Common myeloid progenitor, CD34-positive (primary cell): Measurements from ENCODE around the gene RHEB.

Source experiments
- CTCF ChIA-PET: fragments of 350-600 bp; sonication (Branson Sonifier 250); formaldehyde crosslinking; loops from one replicate; lab custom pipeline; 2021; ENCODE audit warnings: antibody characterized with exemption; lab: Charles Lee
- POLR2A ChIA-PET: fragments of 350-600 bp; sonication (Branson Sonifier 250); formaldehyde crosslinking; loops from one replicate; lab custom pipeline; 2021; ENCODE audit warnings: antibody characterized with exemption; lab: Charles Lee
- DNase-seq, 3 donors: peaks; one replicate each; pipeline versions ENCODE4 v3.0.0 to v3.0.0-alpha.2; 2013
- H3K27ac ChIP-seq, 2 experiments: 1 replicate in 1 of 2; 2 replicates in 1 of 2; pipeline ENCODE4 v1.7.0; 2013; ENCODE audit warnings: inconsistent platforms in 2 of 2, low read length in 2 of 2, mild to moderate bottlenecking in 2 of 2, low read depth in 1 of 2, moderate library complexity in 1 of 2; ENCODE audit not compliant: severe bottlenecking in 2 of 2, insufficient read depth in 1 of 2, poor library complexity in 1 of 2
- H3K27me3 ChIP-seq, 5 experiments: replicated peaks in 2 of 5; 1 replicate in 3 of 5; 2 replicates in 2 of 5; pipeline versions ENCODE4 v1.6.1 to v1.7.0; 2013; ENCODE audit warnings: low read length in 4 of 5, mild to moderate bottlenecking in 2 of 5, moderate library complexity in 2 of 5, inconsistent platforms in 1 of 5; ENCODE audit not compliant: insufficient read depth in 5 of 5, control insufficient read depth in 4 of 5
- H3K36me3 ChIP-seq, 4 experiments: 1 replicate in 2 of 4; 2 replicates in 2 of 4; pipeline versions ENCODE4 v1.6.1 to v1.7.0; 2013; ENCODE audit warnings: low read length in 3 of 4, control low read depth in 1 of 4, mild to moderate bottlenecking in 1 of 4; ENCODE audit not compliant: control insufficient read depth in 4 of 4, insufficient read depth in 4 of 4
- H3K4me1 ChIP-seq, 4 experiments: 1 replicate in 3 of 4; 2 replicates in 1 of 4; pipeline versions ENCODE4 v1.6.1 to v1.7.1; 2013; ENCODE audit warnings: low read length in 3 of 4, mild to moderate bottlenecking in 3 of 4, control low read depth in 1 of 4, inconsistent platforms in 1 of 4, moderate library complexity in 1 of 4; ENCODE audit not compliant: control insufficient read depth in 4 of 4, insufficient read depth in 4 of 4; ENCODE audit errors: control extremely low read depth in 1 of 4
- H3K4me3 ChIP-seq, 7 experiments: 1 replicate in 4 of 7; 2 replicates in 3 of 7; pipeline versions ENCODE4 v1.5.1 to v1.7.0; 2013; ENCODE audit warnings: mild to moderate bottlenecking in 7 of 7, low read length in 6 of 7, moderate library complexity in 6 of 7, inconsistent platforms in 2 of 7, low read depth in 2 of 7, control low read depth in 1 of 7; ENCODE audit not compliant: insufficient read depth in 4 of 7, control insufficient read depth in 1 of 7; ENCODE audit errors: extremely low read depth in 1 of 7
- H3K9me3 ChIP-seq, 5 experiments: 1 replicate in 4 of 5; 2 replicates in 1 of 5; pipeline versions ENCODE4 v1.6.1 to v1.7.1; 2013; ENCODE audit warnings: low read length in 4 of 5, mild to moderate bottlenecking in 2 of 5, inconsistent platforms in 1 of 5, low read depth in 1 of 5, moderate library complexity in 1 of 5; ENCODE audit not compliant: control insufficient read depth in 4 of 5, insufficient read depth in 2 of 5; ENCODE audit errors: control extremely low read depth in 1 of 5
- WGBS: methylation state at CpG from one replicate; pipeline ENCODE4 v1.1.5; 2013; ENCODE audit not compliant: insufficient coverage; 5-methylcytosine and 5-hydroxymethylcytosine counted together

The RHEB gene

DNA sequence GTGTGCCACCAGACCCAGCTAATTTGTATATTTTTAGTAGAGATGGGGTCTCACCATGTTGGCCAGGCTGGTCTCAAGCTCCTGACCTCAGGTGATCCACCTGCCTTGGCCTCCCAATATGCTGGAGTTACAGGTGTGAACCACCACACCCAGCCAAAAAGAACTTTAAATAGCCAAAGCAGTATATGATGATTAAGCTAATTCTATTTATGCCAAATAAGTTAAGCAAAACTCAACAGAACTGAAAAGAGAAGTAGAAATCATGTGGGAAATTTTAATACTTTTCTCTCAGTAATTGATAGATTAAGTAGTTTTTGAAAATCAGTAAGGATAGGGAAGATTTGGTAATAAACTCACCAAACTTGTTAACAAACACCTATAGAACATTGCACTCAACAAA, 24.5 kb upstream of the RHEB start:
- no peak for DNase-seq
- Histone ChIP-seq H3K36me3 (no peaks in the 10 kb centered on the region), H3K4me3 (no peak overlapping the region), H3K27me3 (peaks cover 0 to 4% (median 2%) of the 10 kb centered on the region in 5 experiments), H3K27ac (no peak overlapping the region), H3K9me3 (no peaks in the 10 kb centered on the region), H3K4me1 (no peaks in the 10 kb centered on the region)
- ChIA-PET POLR2A (no interaction called here), CTCF (interaction anchor here (1.0 kb wide), 1 partner anchor 14 kb away, joined by 4 read pairs; no protein-coding TSS in a partner anchor)

DNA sequence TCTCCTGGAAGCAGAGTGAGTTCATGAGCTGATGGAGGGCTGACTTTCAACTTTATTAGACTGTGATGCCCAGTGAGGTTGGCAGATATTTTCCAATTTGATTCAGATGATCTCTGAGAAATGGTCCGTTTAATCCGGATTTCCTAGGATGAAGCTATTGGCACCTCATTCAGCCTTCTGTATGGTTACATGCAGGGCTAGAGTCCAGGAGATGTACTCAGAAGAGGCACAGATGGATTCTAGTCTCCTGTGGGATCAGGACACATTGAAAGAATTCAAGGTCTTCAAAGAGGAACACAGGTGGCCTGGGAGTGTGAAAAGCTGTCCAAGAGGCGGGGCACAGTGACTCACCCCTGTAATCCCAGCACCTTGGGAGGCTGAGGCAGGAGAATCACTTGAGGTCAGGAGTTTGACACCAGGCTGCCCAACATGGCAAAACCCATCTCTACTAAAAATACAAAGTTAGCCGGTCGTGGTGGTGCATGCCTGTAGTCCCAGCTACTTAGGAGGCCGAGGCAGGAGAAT, 23.0 kb upstream of the RHEB start:
- Histone ChIP-seq H3K27ac (no peak overlapping the region), H3K4me3 (no peak overlapping the region), H3K27me3 (peaks cover 0 to 4% (median 2%) of the 10 kb centered on the region in 5 experiments), H3K36me3 (no peaks in the 10 kb centered on the region), H3K9me3 (no peaks in the 10 kb centered on the region), H3K4me1 (no peaks in the 10 kb centered on the region)
- ChIA-PET POLR2A (no interaction called here), CTCF (interaction anchor here (1.1 to 1.3 kb wide), 4 partner anchors 8 to 18 kb away, joined by 3 to 5 read pairs (median 3); no protein-coding TSS in a partner anchor)
- 98% methylated on average over 5 of the region's 6 CpGs for WGBS
- no peak for DNase-seq

DNA sequence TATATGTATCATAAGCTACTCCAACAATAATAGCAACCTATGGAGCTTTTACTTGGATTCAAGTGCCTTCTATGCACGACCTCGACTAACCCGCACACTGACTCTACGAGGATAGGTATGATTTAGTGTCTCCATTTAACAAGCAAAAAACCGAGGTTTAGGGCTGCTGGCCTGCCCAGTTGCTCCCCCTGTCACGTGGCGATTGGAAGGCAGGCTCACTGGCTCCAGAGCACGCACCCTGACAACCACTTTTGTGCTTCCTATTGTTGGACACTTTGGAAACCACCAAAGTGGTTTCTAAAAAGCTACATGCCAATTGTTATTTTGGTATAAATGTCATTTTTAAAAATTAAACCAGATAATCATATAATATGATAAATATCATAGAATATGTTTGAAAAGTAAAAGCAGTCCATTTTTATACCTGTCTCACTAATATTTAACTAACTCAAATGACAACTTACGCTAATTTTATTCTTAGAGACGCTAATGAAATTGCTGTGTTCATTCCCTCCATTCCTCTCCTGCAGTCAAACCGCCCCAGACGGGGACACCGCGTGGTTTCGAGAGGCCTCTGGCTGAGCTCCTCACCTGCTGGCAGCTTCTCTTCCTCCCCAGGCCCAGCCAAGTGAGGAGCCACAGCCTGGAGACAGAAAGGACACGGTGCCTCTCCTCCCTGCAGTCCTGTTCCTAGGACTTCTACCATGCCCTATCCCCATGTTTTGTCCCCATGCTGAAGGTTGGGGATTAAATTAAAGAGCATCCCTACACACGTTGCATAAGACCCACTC, 22.2 kb upstream of the RHEB start:
- WGBS = 93% methylated on average over 16 of the region's 17 CpGs
- no peak overlapping the region for H3K27ac ChIP-seq
- H3K27me3 ChIP-seq = peaks cover 0 to 4% (median 2%) of the 10 kb centered on the region in 5 experiments
- H3K36me3 ChIP-seq = no peaks in the 10 kb centered on the region
- DNase-seq = no peak
- no peak overlapping the region for H3K4me3 ChIP-seq
- no peaks in the 10 kb centered on the region for H3K4me1 ChIP-seq
- CTCF ChIA-PET = interaction anchor here (1.2 to 1.3 kb wide), 3 partner anchors 8 to 19 kb away, joined by 3 to 5 read pairs (median 3); no protein-coding TSS in a partner anchor
- no peaks in the 10 kb centered on the region for H3K9me3 ChIP-seq
- POLR2A ChIA-PET = no interaction called here

DNA sequence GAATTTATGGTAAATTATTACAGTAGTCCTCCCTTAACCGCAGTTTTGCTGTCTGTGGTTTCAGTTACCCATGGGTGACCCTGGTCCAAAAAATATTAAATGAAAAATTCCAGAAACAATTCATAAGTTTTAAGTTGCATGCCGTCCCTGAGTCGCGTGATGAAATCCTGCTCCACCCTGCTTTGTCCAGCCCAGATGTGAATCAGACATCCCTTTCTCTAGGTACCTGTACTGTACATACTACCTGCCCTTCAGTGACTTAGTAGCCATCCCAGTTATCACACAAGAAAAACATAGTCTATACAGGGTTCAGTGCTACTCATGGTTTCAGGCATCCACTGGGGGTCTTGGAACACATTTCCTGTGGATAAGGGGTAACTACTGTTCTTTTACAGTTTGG, 20.5 kb upstream of the RHEB start:
- Histone ChIP-seq H3K27me3 (peaks cover 0 to 2% (median 0%) of the 10 kb centered on the region in 5 experiments), H3K36me3 (no peaks in the 10 kb centered on the region), H3K4me1 (no peaks in the 10 kb centered on the region), H3K9me3 (no peaks in the 10 kb centered on the region), H3K27ac (no peak overlapping the region), H3K4me3 (no peak overlapping the region)
- POLR2A ChIA-PET = no interaction called here
- WGBS = 96% methylated on average over 4 of the region's 4 CpGs
- CTCF ChIA-PET = no interaction called here
- no peak for DNase-seq

DNA sequence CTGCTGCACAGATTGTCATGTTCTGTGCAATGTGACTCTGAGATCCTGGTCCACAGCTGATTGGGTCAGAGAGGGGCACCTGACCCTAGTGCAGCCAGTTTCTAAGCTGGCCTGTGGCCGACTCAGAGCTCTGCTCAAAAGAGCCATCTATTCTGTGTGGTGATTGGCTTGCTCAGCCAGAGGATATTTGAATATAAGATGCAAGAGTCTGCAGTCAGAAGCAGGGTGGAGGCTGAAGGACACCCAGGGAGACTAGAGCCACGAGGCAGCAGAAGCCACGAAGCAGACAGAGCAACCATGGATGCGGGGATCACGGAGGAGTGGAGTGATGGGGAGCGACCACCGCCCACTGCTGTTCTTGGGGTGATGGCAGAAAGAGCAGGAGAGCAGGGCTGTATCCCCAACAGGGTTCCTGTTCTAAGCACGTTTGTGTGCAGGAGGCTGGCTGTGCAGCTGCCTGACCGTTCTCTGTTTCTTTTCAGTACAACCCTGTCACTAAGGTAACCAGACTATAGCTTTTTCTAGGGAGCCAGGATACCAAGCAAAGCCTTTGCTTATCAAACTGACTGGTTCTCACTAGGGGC, 19.5 kb upstream of the RHEB start:
- no peak overlapping the region for H3K4me3 ChIP-seq
- H3K27me3 ChIP-seq = peaks cover 0 to 2% (median 0%) of the 10 kb centered on the region in 5 experiments
- ChIA-PET CTCF (interaction anchor here (0.6 to 1.7 kb wide), 4 partner anchors 14 to 1028 kb away, joined by 3 to 4 read pairs (median 3); partner anchors contain the start of gene RHEB), POLR2A (no interaction called here)
- H3K9me3 ChIP-seq = no peaks in the 10 kb centered on the region
- H3K4me1 ChIP-seq = no peaks in the 10 kb centered on the region
- H3K27ac ChIP-seq = no peak overlapping the region
- no peak for DNase-seq
- H3K36me3 ChIP-seq = no peaks in the 10 kb centered on the region
- WGBS = 97% methylated on average over 9 of the region's 9 CpGs

DNA sequence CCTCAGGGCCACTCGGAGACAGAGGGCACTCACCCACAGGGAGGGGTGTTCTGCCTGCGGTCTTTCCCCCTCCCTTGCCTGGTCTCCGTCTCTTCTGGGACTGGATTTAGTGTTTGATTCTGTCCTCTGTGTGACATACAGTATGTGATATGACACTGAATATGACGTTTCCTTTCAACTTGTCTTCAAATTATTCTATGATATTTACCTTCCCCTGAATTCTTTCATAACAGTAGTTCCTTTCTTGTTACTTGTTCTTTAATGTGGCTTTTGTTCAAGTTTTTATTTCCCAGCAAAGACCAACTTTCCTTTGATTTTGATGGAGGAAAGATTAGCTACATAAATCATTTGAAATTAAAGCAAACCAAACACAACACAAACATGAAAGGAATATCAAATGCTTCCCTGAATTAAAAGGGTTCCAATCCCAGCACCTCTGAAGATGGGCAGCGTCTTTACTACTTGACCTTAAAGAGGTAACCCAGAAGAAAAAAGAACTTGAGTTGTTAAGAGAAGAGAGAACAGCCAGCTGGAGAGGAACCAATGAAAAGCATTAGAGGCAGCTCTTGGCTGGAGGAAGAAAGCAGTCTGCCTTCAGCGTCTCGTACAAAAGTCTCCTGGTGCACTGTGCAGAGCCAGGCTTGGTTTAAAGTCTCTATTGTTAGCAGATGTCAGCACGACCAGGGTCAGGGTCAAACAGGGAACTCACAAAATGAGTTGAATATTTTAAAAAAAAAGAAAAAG, 18.3 kb upstream of the RHEB start:
- no peak overlapping the region for H3K27ac ChIP-seq
- no peaks in the 10 kb centered on the region for H3K9me3 ChIP-seq
- H3K36me3 ChIP-seq = no peaks in the 10 kb centered on the region
- peaks cover 0 to 2% (median 0%) of the 10 kb centered on the region in 5 experiments for H3K27me3 ChIP-seq
- 70% methylated on average over 1 of the region's 8 CpGs for WGBS
- POLR2A ChIA-PET = no interaction called here
- H3K4me3 ChIP-seq = no peak overlapping the region
- CTCF ChIA-PET = interaction anchor here (1.6 to 1.7 kb wide), 2 partner anchors 18 to 76 kb away, joined by 3 to 4 read pairs; partner anchors contain the start of gene RHEB
- H3K4me1 ChIP-seq = no peaks in the 10 kb centered on the region
- DNase-seq = no peak
